Vagina (tissue), 2 donors: Measurements from ENCODE around the gene FUT7.

Source experiments
- POLR2A ChIP-seq, 2 donors: fragments of 450-650 bp; IDR thresholded peaks; one replicate each; pipeline ENCODE4 v1.6.1; 2017; ENCODE audit warnings: antibody characterized with exemption in 2 of 2, mild to moderate bottlenecking in 2 of 2, moderate library complexity in 2 of 2
- POLR2AphosphoS5 ChIP-seq, 2 donors: sonication (generic); formaldehyde crosslinking; IDR thresholded peaks; one replicate each; pipeline ENCODE4 v1.9.0; 2017; ENCODE audit warnings: antibody characterized with exemption in 2 of 2, mild to moderate bottlenecking in 2 of 2, low read depth in 1 of 2; ENCODE audit not compliant: insufficient read depth in 1 of 2
- TF ChIP-seq, protein P1 (sequence below), 3 experiments: fragments of 450-650 bp in 2 of 3; fragments of 200-600 bp in 1 of 3; sonication (generic) in 1 of 3; IDR thresholded peaks; one replicate each; pipeline ENCODE4 v1.5.1; 2017 to 2019; ENCODE audit warnings: antibody characterized with exemption in 3 of 3, mild to moderate bottlenecking in 2 of 3, moderate library complexity in 2 of 3

DNA sequence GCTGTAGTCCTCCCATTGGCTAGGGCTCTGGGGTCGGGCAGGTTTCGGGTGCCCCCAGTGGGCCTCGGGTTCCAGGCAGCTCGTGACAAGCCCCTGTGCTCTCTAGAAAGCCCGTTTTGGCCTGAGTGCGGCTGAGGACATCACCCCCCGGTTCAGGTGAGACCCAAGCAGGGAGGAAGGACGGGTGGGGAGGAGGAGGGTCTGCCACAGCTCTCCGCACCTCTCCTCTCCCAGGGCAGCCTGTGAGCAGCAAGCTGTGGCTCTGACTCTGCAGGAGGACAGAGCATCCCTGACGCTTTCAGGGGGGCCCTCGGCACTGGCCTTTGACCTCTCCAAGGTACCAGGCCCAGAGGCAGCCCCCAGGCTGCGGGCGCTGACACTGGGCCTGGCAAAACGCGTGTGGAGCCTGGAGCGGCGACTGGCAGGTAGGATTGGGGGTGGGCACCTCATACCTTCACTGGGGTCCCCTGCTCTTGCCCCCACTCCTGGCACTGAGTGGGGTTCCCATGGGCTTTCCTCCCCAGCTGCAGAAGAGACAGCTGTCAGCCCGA lies 39.0 kb downstream of the FUT7 start:
- TF ChIP-seq, protein P1, sequence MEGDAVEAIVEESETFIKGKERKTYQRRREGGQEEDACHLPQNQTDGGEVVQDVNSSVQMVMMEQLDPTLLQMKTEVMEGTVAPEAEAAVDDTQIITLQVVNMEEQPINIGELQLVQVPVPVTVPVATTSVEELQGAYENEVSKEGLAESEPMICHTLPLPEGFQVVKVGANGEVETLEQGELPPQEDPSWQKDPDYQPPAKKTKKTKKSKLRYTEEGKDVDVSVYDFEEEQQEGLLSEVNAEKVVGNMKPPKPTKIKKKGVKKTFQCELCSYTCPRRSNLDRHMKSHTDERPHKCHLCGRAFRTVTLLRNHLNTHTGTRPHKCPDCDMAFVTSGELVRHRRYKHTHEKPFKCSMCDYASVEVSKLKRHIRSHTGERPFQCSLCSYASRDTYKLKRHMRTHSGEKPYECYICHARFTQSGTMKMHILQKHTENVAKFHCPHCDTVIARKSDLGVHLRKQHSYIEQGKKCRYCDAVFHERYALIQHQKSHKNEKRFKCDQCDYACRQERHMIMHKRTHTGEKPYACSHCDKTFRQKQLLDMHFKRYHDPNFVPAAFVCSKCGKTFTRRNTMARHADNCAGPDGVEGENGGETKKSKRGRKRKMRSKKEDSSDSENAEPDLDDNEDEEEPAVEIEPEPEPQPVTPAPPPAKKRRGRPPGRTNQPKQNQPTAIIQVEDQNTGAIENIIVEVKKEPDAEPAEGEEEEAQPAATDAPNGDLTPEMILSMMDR (IDR thresholded peaks at IDR 0.05), result no peak
- TF ChIP-seq POLR2AphosphoS5 (IDR thresholded peaks at IDR 0.05; ENCODE audit: insufficient read depth in 1 of 2, low read depth in 1 of 2) (no peak), POLR2A (IDR thresholded peaks at IDR 0.05) (no peak)
